HG03108 (cell line): Measurements from ENCODE around the gene HS6ST2.

Source experiments
- ATAC-seq: cut with Tn5 transposase; IDR thresholded peaks from one replicate; pipeline ENCODE4 v1.9.1; 2021; ENCODE audit warnings: moderate library complexity; ENCODE audit not compliant: unreplicated experiment

The HS6ST2 gene

DNA sequence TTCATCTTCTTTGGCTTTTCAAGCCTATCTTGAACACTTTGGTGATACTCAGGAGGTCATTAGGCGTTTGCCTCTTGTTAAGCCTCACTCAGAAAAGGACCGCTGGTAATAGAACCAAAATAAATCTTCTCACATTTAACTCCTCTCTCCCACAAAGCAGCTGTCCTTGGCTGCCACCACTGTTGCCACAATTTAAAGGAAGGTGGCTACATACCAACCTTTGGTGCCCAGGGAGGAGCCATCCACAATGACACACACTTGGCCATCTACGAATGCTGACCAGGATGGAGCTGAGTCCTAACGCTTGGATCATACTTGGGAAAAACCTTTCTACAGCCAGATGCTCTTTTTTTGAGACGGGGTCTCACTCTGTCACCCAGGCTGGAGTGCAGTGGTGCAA is 210.2 kb downstream of the HS6ST2 start:
- no peak for ATAC-seq

GRCh38 chrX:132745593-132745992 is 212.8 kb downstream of the HS6ST2 start:
- no peak for ATAC-seq

DNA sequence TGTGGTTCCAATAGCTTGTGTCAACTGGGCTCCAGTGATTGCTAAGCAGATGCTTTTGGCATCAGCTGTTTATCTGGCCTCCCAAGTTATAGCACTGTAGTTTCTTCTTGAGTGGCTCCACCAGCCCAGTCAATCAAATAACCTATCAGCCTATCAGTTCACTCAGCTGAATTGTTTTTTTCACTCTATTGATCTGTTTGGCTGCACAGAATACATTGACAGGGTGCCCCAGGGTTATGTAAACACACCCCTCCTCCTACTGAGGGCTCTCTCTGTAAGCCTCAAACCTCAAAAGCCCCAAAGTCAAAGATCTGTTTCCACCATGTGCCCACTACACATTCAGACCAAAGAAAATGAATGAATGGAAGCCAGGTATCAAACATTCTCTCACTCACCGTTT is 214.0 kb downstream of the HS6ST2 start:
- no peak for ATAC-seq

GRCh38 chrX:132743086-132743485 is 215.3 kb downstream of the HS6ST2 start:
- ATAC-seq: no peak

GRCh38 chrX:132742246-132742645 is 216.2 kb downstream of the HS6ST2 start:
- no peak for ATAC-seq

- no peak for ATAC-seq
Observed at GRCh38 chrX:132741689-132742088, 216.7 kb downstream of the HS6ST2 start.

- no peak for ATAC-seq
Observed at GRCh38 chrX:132740316-132741123, 217.9 kb downstream of the HS6ST2 start.

DNA sequence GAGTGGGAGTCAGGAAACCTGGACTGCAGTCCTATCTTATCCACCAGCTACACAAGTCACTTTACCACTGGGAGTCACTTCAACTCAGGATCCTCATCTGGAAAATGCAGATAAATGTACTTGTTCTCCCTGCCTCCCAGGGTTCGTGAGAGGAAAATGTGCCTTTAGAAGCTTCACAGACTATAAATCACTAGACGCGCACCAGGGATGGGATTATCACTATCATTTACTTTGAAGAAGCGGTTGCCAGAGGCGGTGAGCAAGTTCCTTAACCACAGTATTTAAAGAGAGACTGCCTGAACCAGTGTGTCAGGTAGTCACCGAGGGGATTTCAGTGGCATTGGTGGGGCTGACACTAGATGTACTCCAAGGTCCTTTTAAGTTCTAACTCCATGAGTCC is 219.5 kb downstream of the HS6ST2 start:
- no peak for ATAC-seq

- ATAC-seq: no peak
Observed at GRCh38 chrX:132737743-132738142, 220.7 kb downstream of the HS6ST2 start.

GRCh38 chrX:132732236-132732635 is 226.2 kb downstream of the HS6ST2 start:
- no peak for ATAC-seq

- ATAC-seq: no peak
Observed at GRCh38 chrX:132730726-132731125, 227.7 kb downstream of the HS6ST2 start.

DNA sequence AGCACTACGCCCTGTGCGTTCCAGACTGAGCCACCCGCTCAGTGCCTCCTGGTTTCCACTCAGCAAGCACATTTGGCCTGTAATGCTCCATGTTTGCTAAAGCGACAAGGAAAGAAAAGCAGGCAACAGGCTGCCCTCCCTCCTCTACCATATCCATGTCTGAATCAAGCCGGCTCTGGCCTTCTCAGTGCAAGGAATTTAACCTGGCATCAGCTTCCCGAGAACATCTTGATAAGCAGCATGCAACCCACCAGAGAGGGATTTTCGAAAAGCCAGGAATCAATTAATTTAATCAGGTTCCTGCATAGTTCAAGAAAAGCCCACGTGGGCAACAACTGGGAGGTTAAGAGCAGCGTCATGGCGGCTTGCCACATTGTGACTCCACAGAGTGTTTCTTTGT is 228.2 kb downstream of the HS6ST2 start:
- ATAC-seq: no peak

DNA sequence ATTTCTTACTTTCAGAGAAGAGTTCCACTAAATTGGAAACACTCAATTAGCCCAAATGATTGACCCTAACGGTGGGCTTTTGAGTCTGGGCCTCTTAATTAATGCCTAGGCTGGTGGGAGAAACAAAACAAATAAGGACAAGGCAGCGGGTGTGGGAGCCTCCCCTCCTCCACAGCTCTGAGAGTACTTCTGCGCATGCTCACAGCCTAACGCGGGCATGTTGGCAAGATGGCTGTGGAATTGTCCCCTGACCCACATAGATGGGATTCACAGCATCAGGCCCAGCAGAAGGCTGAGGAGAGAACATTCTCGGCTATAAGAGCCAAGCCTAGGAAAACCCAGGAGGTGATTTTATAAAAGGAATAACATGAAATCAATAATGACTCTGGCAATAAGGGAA is 230.1 kb downstream of the HS6ST2 start:
- ATAC-seq: no peak

DNA sequence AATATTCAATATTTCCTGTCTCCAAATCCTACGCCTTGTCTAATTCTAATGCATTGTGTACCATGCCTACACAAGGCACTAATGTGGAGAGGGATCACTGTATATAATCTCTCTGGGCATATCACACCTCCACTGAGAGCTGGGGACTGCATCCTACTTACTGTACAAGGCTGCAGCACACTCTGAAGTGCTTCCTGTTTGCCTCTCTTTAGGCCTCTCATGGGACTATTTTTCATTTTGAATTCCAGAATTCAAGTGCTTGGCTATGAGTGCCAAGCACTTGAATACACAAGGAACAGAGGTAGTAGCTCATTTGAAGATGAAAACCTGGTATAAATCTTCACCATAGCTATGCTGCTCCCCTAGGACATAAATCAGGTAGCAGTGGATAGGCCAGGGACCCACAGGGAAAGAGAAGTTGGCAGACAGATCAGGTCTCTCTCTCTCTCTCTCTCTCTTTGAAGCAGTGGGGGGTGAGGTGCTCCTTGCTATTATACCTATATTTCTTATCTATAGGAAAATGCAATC is 239.9 kb downstream of the HS6ST2 start:
- no peak for ATAC-seq

- no peak for ATAC-seq
Observed at GRCh38 chrX:132716006-132716405, 242.4 kb downstream of the HS6ST2 start.

- ATAC-seq: no peak
Observed at GRCh38 chrX:132714913-132715312, 243.5 kb downstream of the HS6ST2 start.

DNA sequence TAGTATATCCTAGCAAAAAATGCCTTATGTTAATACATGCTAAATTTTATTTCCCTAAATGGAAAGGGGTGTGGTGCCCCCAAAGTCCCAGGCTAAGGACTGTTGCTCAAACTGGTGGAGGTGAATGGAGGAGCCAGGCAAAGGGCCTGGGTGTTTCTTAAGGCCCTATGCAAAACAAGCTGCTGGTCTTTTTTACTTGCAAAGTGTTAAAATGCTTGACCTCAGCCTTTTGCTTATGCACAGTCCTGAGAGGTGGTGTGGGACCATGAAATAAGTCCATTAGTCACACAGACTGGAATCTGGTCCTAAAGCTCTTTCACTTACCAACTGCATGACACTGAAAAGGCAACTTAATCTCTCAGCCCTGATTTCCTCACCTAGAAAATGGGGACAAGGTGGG is 246.1 kb downstream of the HS6ST2 start:
- ATAC-seq: no peak

DNA sequence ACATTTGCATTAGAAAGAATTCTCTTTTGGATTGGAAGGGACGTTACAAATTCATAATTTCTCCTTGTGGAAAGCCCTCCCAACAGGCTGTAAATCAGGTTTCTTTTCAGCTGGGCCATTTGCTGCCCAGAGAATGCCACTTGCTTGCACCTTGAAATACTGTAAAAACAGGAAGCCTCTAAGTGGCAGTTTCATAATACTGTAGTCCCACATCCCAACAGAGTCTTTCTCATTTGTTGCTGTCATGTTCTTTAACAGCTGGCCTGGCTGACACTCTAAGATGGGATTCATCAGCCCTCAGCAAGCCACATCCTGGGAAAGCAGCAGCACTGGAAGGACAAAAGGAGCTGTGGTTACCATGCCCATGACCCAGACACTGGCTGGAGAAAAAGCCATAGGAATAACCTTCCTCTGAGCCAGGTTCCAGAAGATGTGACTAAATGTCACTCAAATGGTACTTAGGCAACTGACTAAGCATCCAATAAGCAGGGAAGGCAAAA is 247.7 kb downstream of the HS6ST2 start:
- ATAC-seq: no peak

GRCh38 chrX:132708529-132708928 is 249.9 kb downstream of the HS6ST2 start:
- ATAC-seq: no peak

- no peak for ATAC-seq
Observed at GRCh38 chrX:132704769-132705168, 253.7 kb downstream of the HS6ST2 start.

GRCh38 chrX:132694382-132694781 is 264.0 kb downstream of the HS6ST2 start:
- ATAC-seq: no peak

DNA sequence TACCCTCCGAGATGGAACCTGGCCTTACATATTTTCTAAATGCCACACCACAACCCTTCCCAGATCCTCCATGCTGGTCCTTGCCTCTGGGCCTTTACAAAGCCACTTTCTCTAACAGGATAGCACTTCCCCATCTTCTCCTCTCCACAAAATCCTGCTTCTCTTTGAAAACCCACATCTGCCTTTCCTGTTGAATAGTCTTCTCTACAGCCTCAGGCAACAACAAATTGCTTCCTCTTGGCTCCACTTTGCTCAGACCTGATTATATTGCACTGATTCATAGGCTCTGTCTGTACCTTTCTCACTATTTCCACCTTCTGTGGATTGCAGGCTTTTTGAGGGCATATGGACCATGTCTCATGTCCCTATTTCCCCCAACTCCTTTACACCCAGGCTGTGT is 265.9 kb downstream of the HS6ST2 start:
- ATAC-seq: no peak

DNA sequence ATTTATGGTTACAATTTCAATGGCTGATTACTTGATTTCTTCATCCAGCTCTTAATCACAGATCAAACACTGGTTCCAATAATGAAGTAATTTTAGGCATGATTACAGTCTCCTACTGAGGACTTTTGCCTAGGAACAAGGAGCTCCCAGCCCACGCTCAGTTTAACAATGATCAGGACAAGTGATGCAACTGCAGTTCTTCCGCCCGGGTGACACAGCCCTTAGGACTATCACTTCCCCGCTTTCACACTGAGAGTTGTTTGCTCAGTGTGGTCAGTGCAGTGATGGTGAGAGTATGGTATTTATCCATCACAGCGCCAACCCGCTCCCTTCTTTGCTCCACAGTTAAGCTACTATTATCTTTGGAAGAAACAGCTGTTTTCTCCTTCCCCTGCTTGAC is 266.4 kb downstream of the HS6ST2 start:
- no peak for ATAC-seq
